NCI-H2081 treated with DMSO at 0.1 percent for 48 hours (cell line): ENCODE results near the gene COLQ.

Experiments
- DNase-seq: peaks from one replicate; lab custom pipeline; 2025; lab: John Stamatoyannopoulos, UW

COLQ gene

DNA sequence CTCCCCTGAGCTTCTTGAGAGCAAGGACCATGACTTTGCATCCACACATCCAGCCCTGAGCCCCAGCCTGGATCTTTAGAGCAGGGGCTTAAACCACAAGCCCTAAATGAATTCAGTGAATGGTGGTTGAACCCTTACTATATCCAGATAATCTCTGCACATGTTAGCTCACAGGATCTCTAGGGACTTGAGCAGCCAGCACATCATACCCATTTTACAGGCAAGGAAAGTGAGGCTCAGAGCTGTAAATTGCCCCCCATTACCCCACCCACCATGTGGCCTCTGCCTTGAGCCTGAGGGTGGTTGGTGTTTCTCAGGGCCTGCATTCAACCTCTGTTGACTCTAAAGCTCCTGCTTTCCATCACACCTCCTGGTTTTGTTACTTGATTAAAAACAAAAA is 66.5 kb downstream of the COLQ start:
- DNase-seq = no peak

DNA sequence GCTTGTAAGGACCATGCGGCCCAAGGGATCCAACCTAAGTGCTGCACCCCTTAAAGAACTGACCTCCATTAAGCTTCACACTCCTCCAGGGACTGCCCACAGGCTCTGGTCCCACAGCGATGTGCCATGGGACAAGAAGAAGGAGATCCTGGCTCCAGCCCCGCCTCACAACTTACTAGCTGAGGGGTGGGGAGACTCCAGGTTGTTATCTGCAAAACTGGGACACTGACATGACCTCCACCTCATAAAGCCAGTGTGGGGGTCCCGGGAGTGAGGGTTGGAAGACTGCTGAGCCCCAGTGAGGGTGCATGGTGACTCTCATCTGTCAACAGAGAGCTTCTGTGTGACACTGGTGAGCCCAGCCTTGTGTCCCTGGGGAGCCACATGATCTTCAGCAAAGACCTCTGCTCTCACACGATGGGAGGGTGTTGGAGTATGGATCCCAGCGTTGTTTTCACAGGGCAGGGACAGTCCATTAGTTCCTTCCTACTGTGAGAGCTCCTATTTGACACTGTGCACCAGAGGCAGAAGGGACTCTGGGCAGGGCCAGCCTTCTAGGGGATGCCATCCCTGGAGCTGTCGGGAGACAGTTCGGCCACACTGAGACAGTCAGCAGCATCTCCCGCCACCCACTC is 67.4 kb downstream of the COLQ start:
- no peak for DNase-seq

DNA sequence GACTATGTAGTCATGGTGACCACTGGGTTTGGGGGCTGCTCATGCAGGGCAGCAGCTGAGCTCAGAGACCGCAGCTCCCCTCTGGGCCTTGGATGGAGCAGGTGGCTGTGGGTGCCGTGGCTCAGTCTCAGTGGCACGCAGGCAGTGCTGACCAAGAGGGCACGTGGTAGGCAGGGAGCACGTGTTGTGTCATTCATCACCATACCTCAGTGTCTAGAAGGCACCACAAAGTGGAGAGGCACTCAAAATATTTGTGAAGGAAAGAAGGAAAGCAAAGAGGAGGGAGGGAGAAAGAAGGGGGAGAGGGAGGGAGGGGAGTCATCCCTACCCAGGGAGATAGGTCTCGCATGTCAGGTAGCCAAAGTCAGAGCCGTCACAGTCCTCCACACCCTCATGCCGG is 68.0 kb downstream of the COLQ start:
- no peak for DNase-seq

DNA sequence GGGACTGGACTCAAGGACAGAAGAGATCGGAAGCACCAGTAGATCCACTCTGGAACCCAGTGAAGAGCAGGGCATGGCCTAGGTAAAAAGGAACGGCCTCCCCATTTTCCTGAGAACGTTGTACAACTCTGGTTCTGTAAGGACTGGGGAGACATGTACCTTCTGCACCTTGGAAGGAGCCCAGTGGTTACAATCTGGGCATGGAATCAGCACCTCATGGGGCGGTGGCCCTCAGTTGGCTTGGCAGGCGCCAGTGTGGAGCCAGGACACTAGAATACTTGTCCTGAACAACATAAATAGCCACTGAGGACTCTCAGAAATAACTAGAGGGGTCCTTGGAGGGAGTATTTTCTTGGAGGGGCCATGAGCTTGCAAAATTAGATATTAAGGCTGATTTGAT is 68.5 kb downstream of the COLQ start:
- no peak for DNase-seq

DNA sequence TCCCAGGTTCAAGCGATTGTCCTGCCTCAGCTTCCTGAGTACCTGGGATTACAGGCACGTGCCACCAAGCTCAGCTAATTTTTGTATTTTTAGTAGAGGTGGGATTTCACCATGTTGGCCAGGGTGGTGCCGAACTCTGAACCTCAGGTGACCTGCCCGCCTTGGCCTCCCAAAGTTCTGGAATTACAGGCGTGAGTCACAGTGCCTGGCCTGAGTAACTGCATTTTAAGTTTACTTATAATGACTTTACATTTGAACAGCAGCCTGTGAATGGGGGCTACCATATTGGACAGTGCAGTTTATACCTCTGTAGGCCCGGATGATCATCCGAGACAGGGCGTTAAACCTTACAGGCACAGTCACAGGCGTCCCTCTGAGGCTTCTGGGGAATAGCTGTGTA is 69.3 kb downstream of the COLQ start:
- DNase-seq = no peak

DNA sequence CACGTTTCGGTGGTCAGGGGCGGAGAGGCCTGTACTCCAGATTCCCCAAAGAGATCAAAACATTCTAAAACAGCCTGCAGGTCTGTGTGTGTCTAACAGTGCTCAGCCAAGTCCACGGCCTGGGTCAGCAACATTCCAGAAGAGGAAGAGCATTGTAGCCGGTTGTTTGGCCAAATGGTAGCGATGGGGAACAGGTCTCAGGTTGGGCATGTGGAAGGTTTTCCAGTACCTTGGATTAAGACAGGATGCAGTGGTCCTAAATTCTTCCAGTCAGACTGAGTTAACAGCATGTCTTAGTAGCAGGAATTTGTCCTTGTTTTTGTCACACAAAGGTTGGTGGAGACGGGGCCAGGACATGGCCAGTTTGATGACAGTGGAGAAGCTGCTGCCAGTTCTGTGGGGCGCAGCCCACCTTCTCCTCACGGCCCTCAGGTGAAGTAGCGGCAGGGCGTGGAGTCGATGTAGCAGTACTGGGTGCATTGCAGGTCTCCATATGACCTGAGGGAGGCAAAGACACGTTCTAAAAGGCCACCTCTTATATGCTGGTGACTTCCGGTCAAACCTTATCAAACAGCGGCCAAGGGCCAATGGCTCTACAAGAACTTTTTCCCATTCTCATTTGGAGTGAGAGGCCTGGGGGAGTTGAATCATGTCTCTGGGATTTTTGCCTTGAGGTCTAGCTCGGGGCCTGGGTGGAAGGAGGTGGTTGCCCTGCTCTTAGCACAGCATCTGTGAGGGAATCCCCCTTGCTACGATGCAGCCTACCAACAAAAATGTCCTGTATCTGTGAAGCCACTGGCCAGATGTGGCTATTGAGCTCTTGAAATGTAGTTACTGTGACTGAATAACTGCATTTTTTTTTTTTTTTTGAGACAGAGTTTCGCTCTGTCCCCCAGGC is 70.0 kb downstream of the COLQ start:
- no peak for DNase-seq

DNA sequence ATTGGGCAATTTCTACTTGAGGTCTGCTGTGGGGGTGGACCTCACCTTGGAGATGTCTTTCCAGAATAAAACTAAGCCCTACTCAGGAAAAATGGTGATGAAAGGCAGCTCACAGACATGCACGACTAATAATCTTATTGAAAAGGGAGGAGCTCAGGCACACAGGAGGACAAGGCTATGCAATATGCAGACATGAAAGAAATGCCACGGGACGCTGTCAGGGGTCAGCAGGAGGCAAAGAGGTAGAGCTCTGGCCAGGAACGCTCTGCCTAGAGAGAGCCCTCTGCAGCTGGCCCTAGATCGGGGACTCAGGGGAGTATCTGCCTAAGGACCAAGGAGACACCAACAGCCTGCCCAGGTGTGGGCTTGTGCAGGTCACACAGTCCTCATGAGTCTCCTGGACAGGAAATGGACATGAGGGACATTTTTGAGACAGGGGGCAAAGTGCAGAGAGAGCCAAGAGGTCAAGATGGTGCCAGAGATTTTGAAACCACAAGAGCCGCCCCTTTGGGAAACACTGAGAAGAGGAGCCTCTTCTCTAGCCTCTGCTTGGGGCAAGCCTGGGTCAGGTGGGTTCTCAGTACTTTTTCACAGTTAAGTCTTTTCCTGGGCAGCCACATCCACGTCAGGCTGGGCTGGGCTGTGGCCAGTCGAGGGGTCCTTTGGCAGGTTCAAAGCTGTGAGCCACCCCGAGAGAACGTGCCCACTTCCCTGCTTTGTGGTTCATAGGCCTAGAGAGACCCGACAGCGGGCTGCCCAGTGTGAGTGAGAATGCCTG is 70.9 kb downstream of the COLQ start:
- DNase-seq = no peak

DNA sequence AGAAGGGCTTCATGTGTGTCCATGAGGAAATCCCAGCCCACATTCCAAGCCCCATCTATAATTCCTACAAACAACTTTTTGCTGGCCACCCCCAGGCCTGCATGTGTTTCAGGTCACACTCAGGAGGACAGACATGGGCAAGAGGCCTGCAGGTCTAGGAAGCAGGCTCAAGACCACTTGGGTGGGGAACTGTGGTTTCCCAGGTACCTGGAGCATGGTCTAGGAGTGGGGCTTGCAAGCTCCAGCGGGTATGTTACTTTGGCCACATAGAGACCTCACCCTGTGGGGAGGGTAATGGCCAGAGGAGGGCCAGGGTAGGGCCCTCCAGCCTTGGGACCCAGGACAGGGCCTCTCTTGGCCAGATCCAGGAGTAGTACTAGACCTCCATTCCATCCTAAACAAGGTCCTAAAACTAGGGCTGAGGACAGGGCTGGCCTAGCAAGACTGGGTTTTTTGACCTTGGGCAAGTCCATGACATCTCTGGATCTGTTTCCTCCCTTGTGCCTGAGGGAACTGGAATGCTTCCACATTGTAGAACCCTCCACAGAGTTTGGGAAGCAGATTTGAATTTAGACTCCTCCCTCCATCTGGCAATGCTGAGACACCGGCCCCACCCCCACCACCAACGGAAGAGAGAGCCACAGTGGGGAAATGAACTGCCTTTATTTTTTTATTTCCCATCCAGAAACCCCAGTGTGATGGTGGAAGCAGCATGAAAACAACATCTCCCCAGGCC is 71.8 kb downstream of the COLQ start:
- DNase-seq = no peak

DNA sequence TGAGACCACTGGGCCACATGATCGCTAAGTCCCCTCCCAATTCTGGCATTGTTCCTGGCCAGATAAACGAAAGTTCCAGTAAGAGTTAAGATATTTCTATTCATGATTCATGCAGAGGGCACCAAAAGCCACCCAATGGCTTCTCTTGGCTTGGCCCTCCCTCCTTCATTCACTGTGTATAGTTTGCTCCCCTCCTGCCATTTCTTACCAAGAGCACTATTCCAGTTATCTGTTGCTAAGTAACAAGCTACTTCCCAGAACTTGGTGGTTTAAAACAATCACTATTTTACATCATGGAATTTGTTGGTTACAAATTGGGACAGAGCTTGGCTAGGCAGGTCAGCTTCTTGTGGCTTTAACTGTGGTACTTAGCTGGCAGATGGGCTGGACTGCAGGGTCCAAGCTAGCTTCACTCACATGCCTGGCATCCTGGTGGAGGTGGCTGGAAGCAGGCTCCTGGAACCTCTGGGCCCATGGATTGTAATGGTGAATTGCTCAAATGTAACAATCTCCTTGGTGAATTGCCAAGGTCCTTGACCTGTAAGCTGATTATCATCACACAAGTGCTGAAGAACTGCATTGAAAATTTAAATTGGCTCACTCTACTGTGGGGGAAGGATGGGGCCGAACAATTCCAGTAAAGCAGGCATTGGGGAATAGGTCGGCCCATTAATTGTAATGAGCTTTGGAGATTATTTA is 77.5 kb downstream of the COLQ start:
- no peak for DNase-seq

DNA sequence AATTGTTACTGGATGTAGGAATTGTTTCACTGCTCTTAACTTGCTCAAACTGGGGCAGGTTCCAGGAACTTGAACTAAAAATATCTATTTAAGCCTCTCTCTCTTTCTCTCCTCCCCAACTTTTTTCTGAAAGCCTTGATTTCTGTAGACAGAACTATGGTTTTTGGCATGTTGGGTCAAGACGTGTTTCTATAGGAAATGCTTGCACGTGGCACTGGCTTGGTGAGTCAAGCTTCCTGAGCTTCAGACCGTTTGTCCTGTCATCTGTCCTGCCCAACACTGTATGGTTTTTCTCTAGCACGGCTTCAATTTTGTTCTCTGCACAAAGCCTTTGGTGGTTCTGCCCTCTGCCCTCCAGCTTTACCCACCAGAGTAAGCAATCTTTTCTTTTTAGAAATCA is 80.6 kb downstream of the COLQ start:
- no peak for DNase-seq

DNA sequence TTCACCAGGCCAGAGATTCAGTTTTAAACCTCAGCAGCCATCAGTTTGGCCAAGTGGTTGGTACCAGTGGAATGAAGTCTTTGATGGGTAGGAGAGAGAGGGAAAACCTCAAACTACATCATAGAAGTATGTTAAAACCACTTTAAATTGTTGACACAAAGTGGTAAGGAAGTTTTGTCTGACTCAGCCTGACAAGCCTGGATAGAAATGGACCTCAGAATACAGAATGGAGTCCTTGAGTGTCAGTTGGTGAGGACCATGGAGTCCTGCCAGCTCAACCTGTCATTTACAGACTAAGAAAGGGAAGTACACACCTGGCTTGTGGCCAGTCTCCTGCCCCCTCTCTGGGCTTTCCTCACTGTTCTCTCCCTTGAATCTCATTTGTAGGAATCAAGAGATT is 82.0 kb downstream of the COLQ start:
- DNase-seq = no peak

DNA sequence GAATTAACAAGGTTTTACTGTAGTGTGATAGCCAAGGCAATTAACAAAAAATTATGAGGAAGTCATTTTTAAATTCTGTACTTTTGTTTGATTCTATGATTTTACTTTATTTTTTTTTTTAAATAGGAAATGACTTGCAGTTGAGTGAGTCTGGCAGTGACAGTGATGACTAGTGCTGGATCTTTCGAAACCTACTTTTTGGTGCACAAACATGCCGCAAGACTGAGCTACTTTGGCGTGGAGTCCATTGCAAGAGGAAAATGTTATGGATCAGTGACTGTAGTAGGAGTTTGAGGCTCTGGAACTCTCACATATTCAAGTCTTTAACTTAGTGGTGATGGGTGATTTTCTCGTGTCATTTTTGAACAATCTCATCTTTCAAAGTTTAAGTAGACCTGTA is 82.5 kb downstream of the COLQ start:
- no peak for DNase-seq

DNA sequence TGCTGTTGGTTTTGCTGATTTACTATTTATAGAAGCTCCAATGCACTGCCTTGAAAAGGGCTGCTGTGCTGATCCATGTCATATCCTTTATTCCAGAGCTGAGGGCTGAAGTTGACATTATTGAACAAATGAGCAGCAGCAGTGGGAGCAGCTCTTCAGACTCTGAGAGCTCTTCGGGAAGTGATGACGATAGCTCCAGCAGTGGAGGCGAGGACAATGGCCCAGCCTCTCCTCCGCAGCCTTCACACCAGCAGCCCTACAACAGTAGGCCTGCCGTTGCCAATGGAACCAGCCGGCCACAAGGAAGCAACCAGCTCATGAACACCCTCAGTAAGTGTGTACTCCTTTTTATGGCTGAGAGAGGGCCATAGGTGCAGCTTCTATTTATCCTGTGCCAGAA is 85.3 kb downstream of the COLQ start:
- DNase-seq = no peak

DNA sequence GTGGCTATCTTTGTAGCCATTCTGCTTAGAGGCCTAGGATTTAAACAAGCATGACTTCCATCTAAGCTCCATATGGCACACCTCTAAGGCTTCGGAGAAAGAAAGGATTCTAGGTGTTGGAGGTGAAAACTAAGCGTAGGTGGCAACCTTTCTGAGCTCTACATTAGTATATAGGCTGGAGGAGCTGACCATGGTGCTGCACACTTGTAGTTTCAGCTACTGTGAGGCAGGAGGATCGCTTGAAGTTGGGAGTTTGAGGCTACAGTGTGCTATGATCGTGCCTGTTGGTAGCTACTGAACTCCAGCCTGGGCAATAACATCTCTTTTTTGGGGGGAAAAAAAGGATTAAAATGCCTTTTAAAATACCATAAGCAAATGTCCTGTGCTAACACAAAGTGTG is 86.8 kb downstream of the COLQ start:
- no peak for DNase-seq

DNA sequence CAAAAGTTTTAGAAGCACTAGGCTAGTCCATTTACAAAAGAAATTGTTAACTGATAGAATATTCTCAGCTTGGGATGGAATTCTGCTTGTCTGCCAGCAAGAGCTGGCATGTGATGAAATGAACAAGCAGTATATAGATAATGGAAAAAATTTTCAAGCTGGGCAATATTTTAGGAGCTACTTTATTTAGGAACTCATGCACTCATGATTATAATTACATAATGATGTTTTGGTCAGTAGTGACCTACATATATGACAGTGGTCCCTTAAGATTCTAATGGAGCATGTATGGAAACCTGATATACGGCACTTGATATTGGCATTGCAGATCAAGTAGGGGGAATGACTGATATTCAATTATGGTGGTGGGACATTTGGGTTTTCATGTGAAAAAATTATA is 88.0 kb downstream of the COLQ start:
- DNase-seq = no peak

DNA sequence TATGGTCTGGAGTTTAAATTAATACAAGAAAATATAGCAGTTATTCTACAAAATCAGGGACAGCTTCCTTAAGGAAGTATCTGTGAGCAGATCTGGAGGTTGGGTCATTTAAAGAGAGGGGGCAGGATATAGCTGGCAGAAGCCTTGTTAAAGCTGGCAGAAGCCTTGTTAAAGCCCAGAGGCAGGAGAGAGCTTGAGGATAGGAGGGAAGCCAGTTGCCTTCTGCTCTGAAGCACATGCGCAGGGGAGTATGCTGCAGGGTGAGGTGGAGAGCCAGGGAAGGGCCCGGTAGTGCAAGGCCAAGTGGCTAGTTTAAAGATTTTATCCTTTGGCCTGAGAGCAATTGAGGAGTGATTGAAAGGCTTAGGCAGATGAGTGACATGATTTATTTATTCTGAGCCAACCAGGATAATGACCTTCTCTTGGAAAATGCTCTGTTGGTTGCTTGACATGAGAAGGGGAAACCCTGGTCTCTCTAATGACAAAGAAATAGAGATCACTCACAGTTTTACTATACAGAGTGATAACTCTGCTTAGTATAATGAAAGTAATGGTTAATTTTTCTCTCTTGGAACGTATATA is 90.2 kb downstream of the COLQ start:
- DNase-seq = no peak

DNA sequence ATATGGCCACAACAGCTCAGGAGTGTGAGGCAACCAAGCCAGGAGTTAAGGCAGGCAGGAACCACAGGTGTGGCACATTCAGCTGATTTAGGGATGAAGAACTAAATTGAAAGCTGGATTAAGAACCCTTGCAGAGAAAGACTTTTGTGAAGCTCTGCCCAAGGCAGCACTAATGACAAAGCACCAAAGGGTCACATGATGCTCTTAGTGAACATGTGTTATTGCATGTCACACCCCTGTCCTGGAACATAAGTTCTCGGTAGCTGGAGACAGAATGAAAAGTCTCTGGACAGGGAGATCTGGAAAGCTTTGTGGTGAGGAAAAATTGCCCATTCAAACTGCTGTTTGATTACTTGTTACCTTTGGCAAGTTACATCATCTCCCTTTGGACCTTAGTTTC is 90.9 kb downstream of the COLQ start:
- DNase-seq = no peak

DNA sequence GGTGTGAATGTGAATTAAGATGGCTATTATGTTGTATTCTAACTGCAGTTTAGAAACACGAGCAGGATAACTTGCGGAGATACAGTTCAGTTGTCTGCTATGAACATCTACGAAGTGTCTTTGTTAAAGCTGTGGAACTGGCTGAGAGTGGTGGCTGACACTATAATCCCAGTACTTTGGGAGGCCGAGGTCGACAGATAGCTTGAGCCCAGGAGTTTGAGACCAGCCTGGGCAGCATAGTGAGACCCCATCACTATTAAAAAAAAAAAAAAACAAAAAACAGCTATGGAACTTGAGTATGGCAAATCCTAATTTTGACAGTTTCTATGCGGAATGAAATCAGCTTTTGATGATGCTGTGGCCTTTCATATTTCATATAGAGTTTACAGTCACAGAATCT is 92.4 kb downstream of the COLQ start:
- DNase-seq = no peak

DNA sequence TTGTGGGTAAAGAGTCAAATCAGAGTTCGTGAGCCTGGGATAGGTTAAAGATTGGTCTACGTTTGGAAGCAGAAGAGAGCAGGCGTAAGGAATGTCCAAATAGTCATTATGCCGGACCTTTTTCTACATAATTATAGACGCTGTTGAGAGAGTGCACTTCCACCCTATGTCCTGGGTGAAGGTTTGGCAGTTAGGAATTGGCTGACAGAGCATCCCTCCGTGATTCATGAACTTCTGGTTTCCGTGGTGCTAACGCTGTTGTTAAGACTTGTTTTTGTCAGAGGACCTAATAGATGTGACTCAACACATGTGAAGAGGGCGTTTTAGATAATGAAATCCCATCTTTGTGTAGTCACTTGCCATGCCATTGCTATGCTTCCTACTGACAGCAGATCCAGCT is 93.0 kb downstream of the COLQ start:
- DNase-seq = no peak

DNA sequence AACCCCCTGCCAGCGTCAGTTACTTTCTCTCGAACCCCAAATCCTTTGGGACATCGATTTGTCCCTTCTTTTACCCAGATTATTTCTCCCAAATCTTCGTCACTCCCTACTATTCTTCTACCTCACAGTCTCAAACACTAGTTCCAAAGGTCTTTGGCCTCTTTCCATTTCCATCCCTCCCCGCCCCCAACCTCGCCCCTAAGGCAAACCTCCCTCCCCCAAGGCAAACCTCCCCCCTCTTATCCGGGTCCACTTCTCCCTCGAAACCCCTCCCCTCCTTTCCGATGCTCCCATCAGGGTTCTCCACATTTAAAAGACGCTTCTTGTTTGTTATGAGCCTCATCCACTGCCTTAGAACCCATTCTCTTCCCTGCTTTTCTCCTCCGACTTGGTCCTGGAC is 93.5 kb downstream of the COLQ start:
- no peak for DNase-seq

DNA sequence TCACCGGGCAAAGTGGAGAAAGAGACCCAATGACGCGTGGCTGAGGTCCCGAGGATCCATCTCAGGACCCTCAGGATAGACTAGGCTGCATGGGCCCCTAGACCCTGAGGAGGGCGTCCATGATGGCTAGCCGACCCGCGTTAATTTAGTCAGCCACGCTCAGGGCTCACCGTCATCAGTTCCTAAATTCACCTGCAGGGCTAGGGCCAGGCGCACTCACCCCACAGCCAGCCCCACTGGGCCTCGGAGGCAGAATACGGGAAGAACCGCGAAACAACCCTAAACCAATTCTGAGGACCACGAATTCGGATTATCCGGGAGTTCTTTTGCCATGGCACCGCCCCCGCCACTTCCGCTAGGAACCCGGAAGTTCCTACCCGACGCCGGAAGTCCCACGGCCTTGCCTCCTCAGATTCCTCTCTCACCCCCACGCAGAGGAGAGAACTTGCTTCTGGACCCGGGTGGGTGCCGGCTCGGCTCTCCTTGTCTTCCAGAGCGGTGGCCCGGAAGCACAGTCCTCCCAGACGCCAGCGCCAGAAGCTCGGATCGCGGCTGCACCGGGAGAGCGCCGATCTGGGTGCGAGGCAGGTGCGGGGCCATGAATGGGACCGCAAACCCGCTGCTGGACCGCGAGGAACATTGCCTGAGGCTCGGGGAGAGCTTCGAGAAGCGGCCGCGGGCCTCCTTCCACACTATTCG is 94.2 kb downstream of the COLQ start, which contains the start of the genes EAF1 and METTL6:
Gene EAF1 (plus strand): TSS at position 417 of the 699 bp plus-strand sequence. CDS start 182 bp downstream, at position 599.
Gene METTL6 (minus strand): TSS at position 363 of the 699 bp plus-strand sequence. CDS start 1,033 bp downstream, outside the sequence.
- DNase-seq = no peak
